GM21367 (cell line): Measurements from ENCODE around the gene RPTN.
"Not testable (repeated sequence)": the region's sequence is repeated elsewhere in the genome, so short reads cannot be mapped to it uniquely, and the experiment has no call there.

Experiments used
- ATAC-seq: cut with Tn5 transposase; IDR thresholded peaks from one replicate; pipeline ENCODE4 v1.9.1; 2021; ENCODE audit not compliant: unreplicated experiment

Gene RPTN

GRCh38 chr1:152166966-152167365 lies 7.9 kb upstream of the RPTN start:
- no peak for ATAC-seq

GRCh38 chr1:152165286-152166077 lies 6.5 kb upstream of the RPTN start:
- ATAC-seq: no peak

- ATAC-seq: no peak
Observed at GRCh38 chr1:152164517-152165136, 5.6 kb upstream of the RPTN start.

GRCh38 chr1:152162792-152163463 lies 3.9 kb upstream of the RPTN start:
- no peak for ATAC-seq

- no peak for ATAC-seq
Observed at GRCh38 chr1:152160576-152160975, 1.5 kb upstream of the RPTN start.

GRCh38 chr1:152153996-152154395 lies 5.0 kb downstream of the RPTN start:
- ATAC-seq: no peak

GRCh38 chr1:152151646-152152045 lies 7.4 kb downstream of the RPTN start:
- no peak for ATAC-seq

GRCh38 chr1:152148981-152149380 lies 10.0 kb downstream of the RPTN start:
- ATAC-seq: no peak

- no peak for ATAC-seq
Observed at GRCh38 chr1:152148051-152148450, 11.0 kb downstream of the RPTN start.

- no peak for ATAC-seq
Observed at GRCh38 chr1:152145769-152146168, 13.3 kb downstream of the RPTN start.

- ATAC-seq: not testable (repeated sequence)
Observed at GRCh38 chr1:152144674-152145183, 14.3 kb downstream of the RPTN start.

- no peak for ATAC-seq
Observed at GRCh38 chr1:152143150-152143887, 15.7 kb downstream of the RPTN start.

GRCh38 chr1:152141971-152142584 lies 16.9 kb downstream of the RPTN start:
- no peak for ATAC-seq

- ATAC-seq: no peak
Observed at GRCh38 chr1:152137215-152137614, 21.8 kb downstream of the RPTN start.

- no peak for ATAC-seq
Observed at GRCh38 chr1:152130186-152130585, 28.8 kb downstream of the RPTN start.

GRCh38 chr1:152127673-152128072 lies 31.4 kb downstream of the RPTN start:
- ATAC-seq: no peak

GRCh38 chr1:152125834-152126443 lies 33.1 kb downstream of the RPTN start:
- ATAC-seq: no peak

- ATAC-seq: no peak
Observed at GRCh38 chr1:152118915-152119314, 40.1 kb downstream of the RPTN start.

- ATAC-seq: no peak
Observed at GRCh38 chr1:152115344-152115743, 43.7 kb downstream of the RPTN start, which contains the start of gene TCHH. Gene TCHH (minus strand): TSS chr1:152115444. CDS start chr1:152114080, 1,364 bp downstream.

GRCh38 chr1:152112885-152113432 lies 46.1 kb downstream of the RPTN start:
- no peak for ATAC-seq
